ENCODE measurements around the gene DDHD1. TPM values are rescaled to one million over a fixed set of nuclear protein-coding genes. Genes with fewer than 3 reads are reported as not detected.

DDHD1 gene
- total RNA-seq, 1 donor from 2014 or later, result 14.5 TPM

DNA sequence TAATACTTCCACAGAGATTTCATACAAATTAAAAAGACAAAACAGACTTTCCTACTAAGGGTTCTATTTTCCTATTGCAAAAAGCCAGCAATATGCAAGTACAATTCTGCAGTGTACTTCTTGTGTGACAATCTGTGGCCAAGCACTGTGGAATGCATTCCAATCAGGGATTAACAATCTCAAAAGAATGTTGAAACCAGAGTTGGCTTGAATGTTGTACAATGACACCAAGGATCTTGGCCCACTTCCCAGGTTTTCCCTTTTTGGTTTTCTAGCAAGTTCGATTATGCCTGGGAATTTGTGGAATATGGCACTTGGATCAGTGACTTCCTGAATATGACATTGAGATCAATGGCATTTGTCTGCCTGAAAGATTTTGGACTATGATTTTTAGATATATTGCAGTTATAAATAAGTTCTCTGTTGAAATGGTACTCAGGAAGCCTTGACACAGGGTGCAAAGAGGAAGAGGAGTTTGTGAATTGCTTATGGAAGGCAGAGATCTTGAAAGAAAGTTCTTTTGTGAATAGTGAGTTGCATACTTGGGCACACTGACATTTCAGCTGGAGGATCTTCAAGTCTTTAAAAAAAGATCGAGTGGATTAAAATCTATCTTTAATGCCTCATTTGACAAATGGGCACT, 120.8 kb downstream of the DDHD1 start:
- Mint-ChIP-seq H3K9me3 (ENCODE audit: unreplicated experiment) (peaks cover under 1% of the 10 kb centered on the region), H3K4me3 (ENCODE audit: unreplicated experiment) (peak overlapping the region; percentile 0), H3K27me3 (ENCODE audit: low read depth, unreplicated experiment) (no peaks in the 10 kb centered on the region), H3K4me1 (ENCODE audit: low read depth, unreplicated experiment) (peaks cover 47% of the 10 kb centered on the region), H3K36me3 (ENCODE audit: low read depth, unreplicated experiment) (peaks cover 1% of the 10 kb centered on the region), H3K27ac (ENCODE audit: unreplicated experiment) (peak overlapping the region; percentile 44)
- Histone ChIP-seq H3K9ac (ENCODE audit: low read length) (no peak overlapping the region), H3K79me2 (ENCODE audit: insufficient read depth, low read length) (no peaks in the 10 kb centered on the region), H2AFZ (ENCODE audit: low read depth, low read length) (no peak overlapping the region), H3K9me3 (ENCODE audit: insufficient read depth, low read depth, low read length) (no peaks in the 10 kb centered on the region), H4K20me1 (ENCODE audit: insufficient read depth, low read length) (no peaks in the 10 kb centered on the region), H3K4me1 (ENCODE audit: insufficient read depth, low read length) (peaks cover 14% of the 10 kb centered on the region), H3K4me3 (ENCODE audit: insufficient read depth, low read depth, low read length) (no peak overlapping the region), H3K27me3 (ENCODE audit: insufficient read depth, low read length) (no peaks in the 10 kb centered on the region), H3K4me2 (ENCODE audit: low read length) (peak overlapping the region; percentile 58), H3K27ac (ENCODE audit: low read depth, low read length) (no peak overlapping the region), H3K36me3 (ENCODE audit: insufficient read depth, low read length) (no peaks in the 10 kb centered on the region)
- DNase-seq (ENCODE audit: low read depth) (peak; percentile 92), FAIRE-seq (peak; percentile 94)
- TF ChIP-seq EZH2 (IDR thresholded peaks at IDR 0.05; ENCODE audit: insufficient read depth, low read length), result no peak
- TF ChIP-seq, protein P1, sequence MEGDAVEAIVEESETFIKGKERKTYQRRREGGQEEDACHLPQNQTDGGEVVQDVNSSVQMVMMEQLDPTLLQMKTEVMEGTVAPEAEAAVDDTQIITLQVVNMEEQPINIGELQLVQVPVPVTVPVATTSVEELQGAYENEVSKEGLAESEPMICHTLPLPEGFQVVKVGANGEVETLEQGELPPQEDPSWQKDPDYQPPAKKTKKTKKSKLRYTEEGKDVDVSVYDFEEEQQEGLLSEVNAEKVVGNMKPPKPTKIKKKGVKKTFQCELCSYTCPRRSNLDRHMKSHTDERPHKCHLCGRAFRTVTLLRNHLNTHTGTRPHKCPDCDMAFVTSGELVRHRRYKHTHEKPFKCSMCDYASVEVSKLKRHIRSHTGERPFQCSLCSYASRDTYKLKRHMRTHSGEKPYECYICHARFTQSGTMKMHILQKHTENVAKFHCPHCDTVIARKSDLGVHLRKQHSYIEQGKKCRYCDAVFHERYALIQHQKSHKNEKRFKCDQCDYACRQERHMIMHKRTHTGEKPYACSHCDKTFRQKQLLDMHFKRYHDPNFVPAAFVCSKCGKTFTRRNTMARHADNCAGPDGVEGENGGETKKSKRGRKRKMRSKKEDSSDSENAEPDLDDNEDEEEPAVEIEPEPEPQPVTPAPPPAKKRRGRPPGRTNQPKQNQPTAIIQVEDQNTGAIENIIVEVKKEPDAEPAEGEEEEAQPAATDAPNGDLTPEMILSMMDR (IDR thresholded peaks at IDR 0.05; ENCODE audit: insufficient read depth, low read depth, low read length), result no peak

GRCh38 chr14:53027562-53027961, 125.6 kb downstream of the DDHD1 start:
- no peaks in the 10 kb centered on the region for H3K79me2 ChIP-seq (ENCODE audit: insufficient read depth, low read length)
- H3K36me3 Mint-ChIP-seq (ENCODE audit: low read depth, unreplicated experiment), result no peaks in the 10 kb centered on the region
- H3K4me1 ChIP-seq (ENCODE audit: insufficient read depth, low read length), result peaks cover 12% of the 10 kb centered on the region
- FAIRE-seq (no peak), DNase-seq (ENCODE audit: low read depth) (no peak)
- H3K9ac ChIP-seq (ENCODE audit: low read length), result no peak overlapping the region
- H3K4me1 Mint-ChIP-seq (ENCODE audit: low read depth, unreplicated experiment), result peaks cover 23% of the 10 kb centered on the region
- no peak overlapping the region for H3K27ac ChIP-seq (ENCODE audit: low read depth, low read length)
- H3K9me3 ChIP-seq (ENCODE audit: insufficient read depth, low read depth, low read length), result no peaks in the 10 kb centered on the region
- no peak overlapping the region for H3K4me3 ChIP-seq (ENCODE audit: insufficient read depth, low read depth, low read length)
- TF ChIP-seq, protein P1 (IDR thresholded peaks at IDR 0.05; ENCODE audit: insufficient read depth, low read depth, low read length), result no peak
- no peak for TF ChIP-seq EZH2 (IDR thresholded peaks at IDR 0.05; ENCODE audit: insufficient read depth, low read length)
- H4K20me1 ChIP-seq (ENCODE audit: insufficient read depth, low read length), result no peaks in the 10 kb centered on the region
- no peaks in the 10 kb centered on the region for H3K27me3 Mint-ChIP-seq (ENCODE audit: low read depth, unreplicated experiment)
- H3K4me3 Mint-ChIP-seq (ENCODE audit: unreplicated experiment), result no peak overlapping the region
- no peak overlapping the region for H3K27ac Mint-ChIP-seq (ENCODE audit: unreplicated experiment)
- H3K4me2 ChIP-seq (ENCODE audit: low read length), result no peak overlapping the region
- H3K27me3 ChIP-seq (ENCODE audit: insufficient read depth, low read length), result no peaks in the 10 kb centered on the region
- H2AFZ ChIP-seq (ENCODE audit: low read depth, low read length), result no peak overlapping the region
- H3K36me3 ChIP-seq (ENCODE audit: insufficient read depth, low read length), result no peaks in the 10 kb centered on the region
- no peaks in the 10 kb centered on the region for H3K9me3 Mint-ChIP-seq (ENCODE audit: unreplicated experiment)

GRCh38 chr14:53027041-53027440, 126.1 kb downstream of the DDHD1 start:
- Mint-ChIP-seq H3K4me1 (ENCODE audit: low read depth, unreplicated experiment) (peaks cover 18% of the 10 kb centered on the region), H3K4me3 (ENCODE audit: unreplicated experiment) (no peak overlapping the region), H3K36me3 (ENCODE audit: low read depth, unreplicated experiment) (no peaks in the 10 kb centered on the region), H3K27ac (ENCODE audit: unreplicated experiment) (no peak overlapping the region), H3K27me3 (ENCODE audit: low read depth, unreplicated experiment) (no peaks in the 10 kb centered on the region), H3K9me3 (ENCODE audit: unreplicated experiment) (no peaks in the 10 kb centered on the region)
- no peak for DNase-seq (ENCODE audit: low read depth)
- no peaks in the 10 kb centered on the region for H3K36me3 ChIP-seq (ENCODE audit: insufficient read depth, low read length)
- no peak overlapping the region for H2AFZ ChIP-seq (ENCODE audit: low read depth, low read length)
- H3K9me3 ChIP-seq (ENCODE audit: insufficient read depth, low read depth, low read length), result no peaks in the 10 kb centered on the region
- TF ChIP-seq EZH2 (IDR thresholded peaks at IDR 0.05; ENCODE audit: insufficient read depth, low read length), result no peak
- TF ChIP-seq, protein P1 (IDR thresholded peaks at IDR 0.05; ENCODE audit: insufficient read depth, low read depth, low read length), result no peak
- H3K27me3 ChIP-seq (ENCODE audit: insufficient read depth, low read length), result no peaks in the 10 kb centered on the region
- H3K79me2 ChIP-seq (ENCODE audit: insufficient read depth, low read length), result no peaks in the 10 kb centered on the region
- no peak overlapping the region for H3K9ac ChIP-seq (ENCODE audit: low read length)
- no peak for FAIRE-seq
- H3K27ac ChIP-seq (ENCODE audit: low read depth, low read length), result no peak overlapping the region
- H3K4me3 ChIP-seq (ENCODE audit: insufficient read depth, low read depth, low read length), result no peak overlapping the region
- no peak overlapping the region for H3K4me2 ChIP-seq (ENCODE audit: low read length)
- H3K4me1 ChIP-seq (ENCODE audit: insufficient read depth, low read length), result peaks cover 7% of the 10 kb centered on the region
- no peaks in the 10 kb centered on the region for H4K20me1 ChIP-seq (ENCODE audit: insufficient read depth, low read length)

Data from astrocyte (in vitro differentiated cells and primary cell).